ENCODE measurements around the gene PLXNA4.

DNA sequence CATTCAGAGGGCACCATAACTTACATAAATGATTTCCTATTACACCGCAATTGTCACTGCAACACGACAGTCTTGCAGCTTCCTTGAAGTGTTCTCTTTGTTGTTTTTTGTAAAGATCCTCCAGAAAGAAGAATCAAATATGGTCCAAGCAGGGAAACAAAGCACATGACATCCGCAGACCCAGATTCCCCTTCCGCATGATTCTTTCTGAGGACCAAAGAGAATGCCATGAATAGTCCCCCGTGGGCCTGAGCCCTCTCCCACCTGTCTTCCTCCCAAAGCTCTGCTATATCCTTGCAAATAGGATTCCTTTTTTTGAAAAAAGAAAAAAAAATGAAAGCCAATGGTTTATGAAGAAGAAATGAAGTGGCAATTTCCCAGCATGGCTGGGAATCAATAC, 10.8 kb downstream of the PLXNA4 start:
- TF ChIP-seq CTCF (conservative IDR thresholded peaks at IDR 0.05; ENCODE audit: low read depth, low read length) (no peak), EZH2 (IDR thresholded peaks at IDR 0.05; ENCODE audit: borderline replicate concordance, low read depth, low read length, poor library complexity, severe bottlenecking) (no peak)

Measured in A673 (cell line).